HG02885 (cell line): ENCODE results near the gene RSPH9.
"Not testable (repeated sequence)": the region's sequence is repeated elsewhere in the genome, so short reads cannot be mapped to it uniquely, and the experiment has no call there.

Experiments used
- ATAC-seq: cut with Tn5 transposase; IDR thresholded peaks from one replicate; pipeline ENCODE4 v1.9.1; 2021; ENCODE audit warnings: mild to moderate bottlenecking; ENCODE audit not compliant: unreplicated experiment, poor library complexity

Gene RSPH9

GRCh38 chr6:43682724-43683429, 38.0 kb downstream of the RSPH9 start:
- ATAC-seq = no peak

GRCh38 chr6:43683708-43684455, 39.0 kb downstream of the RSPH9 start:
- ATAC-seq = peak; percentile 65

- ATAC-seq = no peak
These were observed 42.2 kb downstream of the RSPH9 start for GRCh38 chr6:43687079-43687436.

GRCh38 chr6:43687437-43688347, 42.9 kb downstream of the RSPH9 start, which contains the start of gene MRPS18A:
Gene MRPS18A, minus strand, starts transcription at chr6:43687791. Its CDS starts 12 bp downstream, at chr6:43687779.
- ATAC-seq = peak; percentile 90

- no peak for ATAC-seq
These were observed 44.6 kb downstream of the RSPH9 start for GRCh38 chr6:43689421-43689820.

- ATAC-seq = no peak
These were observed 50.6 kb downstream of the RSPH9 start for GRCh38 chr6:43695215-43695966.

GRCh38 chr6:43695967-43696291, 51.1 kb downstream of the RSPH9 start:
- ATAC-seq = no peak

- ATAC-seq = no peak
These were observed 52.6 kb downstream of the RSPH9 start for GRCh38 chr6:43697421-43697820.

- ATAC-seq = no peak
These were observed 53.9 kb downstream of the RSPH9 start for GRCh38 chr6:43698584-43699349.

GRCh38 chr6:43699564-43700186, 54.8 kb downstream of the RSPH9 start:
- no peak for ATAC-seq

GRCh38 chr6:43700939-43701560, 56.2 kb downstream of the RSPH9 start:
- ATAC-seq = not testable (repeated sequence)

- ATAC-seq = no peak
These were observed 57.3 kb downstream of the RSPH9 start for GRCh38 chr6:43702171-43702533.

- ATAC-seq = no peak
These were observed 58.0 kb downstream of the RSPH9 start for GRCh38 chr6:43702534-43703440.

GRCh38 chr6:43703512-43704429, 58.9 kb downstream of the RSPH9 start:
- no peak for ATAC-seq

- no peak for ATAC-seq
These were observed 61.2 kb downstream of the RSPH9 start for GRCh38 chr6:43705996-43706395.

GRCh38 chr6:43706788-43707187, 62.0 kb downstream of the RSPH9 start:
- no peak for ATAC-seq

GRCh38 chr6:43707269-43707668, 62.4 kb downstream of the RSPH9 start:
- ATAC-seq = no peak
